Measurements from ENCODE around the gene BBX. TPM values are rescaled to one million over a fixed set of nuclear protein-coding genes. Genes with fewer than 3 reads are reported as not detected.

Gene BBX
- total RNA-seq, 1 donor from 2014 or later = 90.3 TPM

GRCh38 chr3:107542665-107543064, 19.9 kb downstream of the BBX start:
- TF ChIP-seq, protein P1, sequence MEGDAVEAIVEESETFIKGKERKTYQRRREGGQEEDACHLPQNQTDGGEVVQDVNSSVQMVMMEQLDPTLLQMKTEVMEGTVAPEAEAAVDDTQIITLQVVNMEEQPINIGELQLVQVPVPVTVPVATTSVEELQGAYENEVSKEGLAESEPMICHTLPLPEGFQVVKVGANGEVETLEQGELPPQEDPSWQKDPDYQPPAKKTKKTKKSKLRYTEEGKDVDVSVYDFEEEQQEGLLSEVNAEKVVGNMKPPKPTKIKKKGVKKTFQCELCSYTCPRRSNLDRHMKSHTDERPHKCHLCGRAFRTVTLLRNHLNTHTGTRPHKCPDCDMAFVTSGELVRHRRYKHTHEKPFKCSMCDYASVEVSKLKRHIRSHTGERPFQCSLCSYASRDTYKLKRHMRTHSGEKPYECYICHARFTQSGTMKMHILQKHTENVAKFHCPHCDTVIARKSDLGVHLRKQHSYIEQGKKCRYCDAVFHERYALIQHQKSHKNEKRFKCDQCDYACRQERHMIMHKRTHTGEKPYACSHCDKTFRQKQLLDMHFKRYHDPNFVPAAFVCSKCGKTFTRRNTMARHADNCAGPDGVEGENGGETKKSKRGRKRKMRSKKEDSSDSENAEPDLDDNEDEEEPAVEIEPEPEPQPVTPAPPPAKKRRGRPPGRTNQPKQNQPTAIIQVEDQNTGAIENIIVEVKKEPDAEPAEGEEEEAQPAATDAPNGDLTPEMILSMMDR (IDR thresholded peaks at IDR 0.05; ENCODE audit: unreplicated experiment) = no peak
- Mint-ChIP-seq H3K36me3 (peaks cover 2% of the 10 kb centered on the region), H3K4me3 (no peak overlapping the region), H3K4me1 (peaks cover 3% of the 10 kb centered on the region), H3K9me3 (no peaks in the 10 kb centered on the region), H3K27me3 (ENCODE audit: low read depth) (no peaks in the 10 kb centered on the region), H3K27ac (no peak overlapping the region)
- DNase-seq (ENCODE audit: low spot score in 2 of 2, unreplicated experiment in 2 of 2) = no peak

DNA sequence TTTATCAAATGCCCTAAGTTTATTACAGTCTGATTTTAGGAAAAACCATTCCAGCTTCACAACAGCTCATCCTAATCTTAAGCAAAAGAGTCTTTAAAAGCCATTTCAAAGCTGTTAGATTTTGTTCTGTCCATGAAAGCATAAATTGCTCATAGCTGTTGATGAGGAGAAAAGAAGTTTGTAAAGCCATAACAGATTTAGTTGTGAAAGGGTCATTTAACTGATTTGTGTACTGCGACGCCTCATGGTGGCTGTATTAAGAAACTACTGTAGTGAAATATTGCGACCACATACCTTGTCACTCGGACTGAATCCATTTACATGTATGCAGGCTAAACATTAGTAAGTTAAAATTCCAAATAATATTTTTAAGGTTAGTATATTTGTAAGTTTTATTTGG, 20.9 kb downstream of the BBX start:
- DNase-seq (ENCODE audit: low spot score in 2 of 2, unreplicated experiment in 2 of 2) = no peak
- Mint-ChIP-seq H3K27ac (no peak overlapping the region), H3K36me3 (peaks cover 6% of the 10 kb centered on the region), H3K4me1 (peaks cover 3% of the 10 kb centered on the region), H3K9me3 (peaks cover 3% of the 10 kb centered on the region), H3K4me3 (no peak overlapping the region), H3K27me3 (ENCODE audit: low read depth) (no peaks in the 10 kb centered on the region)
- TF ChIP-seq, protein P1 (IDR thresholded peaks at IDR 0.05; ENCODE audit: unreplicated experiment) = no peak

- H3K36me3 Mint-ChIP-seq = peaks cover 6% of the 10 kb centered on the region
- DNase-seq (ENCODE audit: low spot score in 2 of 2, unreplicated experiment in 2 of 2) = no peak
- H3K4me3 Mint-ChIP-seq = no peak overlapping the region
- TF ChIP-seq, protein P1 (IDR thresholded peaks at IDR 0.05; ENCODE audit: unreplicated experiment) = no peak
- H3K27me3 Mint-ChIP-seq (ENCODE audit: low read depth) = no peaks in the 10 kb centered on the region
- no peak overlapping the region for H3K27ac Mint-ChIP-seq
- peaks cover 3% of the 10 kb centered on the region for H3K9me3 Mint-ChIP-seq
- H3K4me1 Mint-ChIP-seq = peaks cover 3% of the 10 kb centered on the region
Measured at GRCh38 chr3:107545680-107546120, 22.9 kb downstream of the BBX start.

DNA sequence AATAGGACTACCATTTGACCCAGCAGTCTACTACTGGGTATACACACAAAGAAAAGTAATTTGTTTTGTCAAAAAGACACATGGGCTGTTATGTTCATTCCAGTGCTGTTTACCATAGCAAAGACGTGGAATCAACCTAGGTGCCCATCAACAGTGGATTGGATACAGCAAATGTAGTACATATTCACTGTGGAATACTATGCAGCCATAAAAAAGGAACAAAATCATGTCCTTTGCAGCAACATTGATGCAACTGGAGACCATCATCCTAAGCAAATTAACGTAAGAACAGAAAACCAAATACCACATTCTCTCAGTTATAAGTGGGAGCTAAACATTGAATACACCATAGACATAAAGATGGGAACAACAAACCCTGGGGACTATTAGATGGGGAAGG, 25.8 kb downstream of the BBX start:
- Mint-ChIP-seq H3K4me3 (no peak overlapping the region), H3K4me1 (peaks cover 2% of the 10 kb centered on the region), H3K27me3 (ENCODE audit: low read depth) (no peaks in the 10 kb centered on the region), H3K27ac (no peak overlapping the region), H3K36me3 (peaks cover 6% of the 10 kb centered on the region), H3K9me3 (peaks cover 3% of the 10 kb centered on the region)
- DNase-seq (ENCODE audit: low spot score in 2 of 2, unreplicated experiment in 2 of 2) = no peak
- TF ChIP-seq, protein P1 (IDR thresholded peaks at IDR 0.05; ENCODE audit: unreplicated experiment) = no peak

DNA sequence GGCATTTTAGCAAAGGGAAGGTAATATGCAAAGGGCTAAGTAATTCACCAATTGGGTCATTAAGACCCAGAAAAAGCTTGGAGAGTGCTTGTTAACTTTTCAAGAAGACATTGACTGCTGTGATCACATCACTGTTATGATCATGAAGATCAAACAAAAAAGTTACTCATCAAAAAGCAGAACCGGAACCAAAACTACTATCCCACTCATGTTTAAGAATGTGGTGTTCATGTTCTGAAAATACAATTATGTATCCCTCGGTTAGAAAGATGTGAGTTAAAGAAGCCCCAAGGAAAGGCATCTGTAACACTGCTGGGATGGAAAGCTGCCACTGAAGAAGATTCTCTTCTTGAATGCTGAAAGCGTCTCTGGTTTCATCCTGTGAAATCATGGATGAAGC, 32.6 kb downstream of the BBX start:
- no peak overlapping the region for H3K4me3 Mint-ChIP-seq
- no peaks in the 10 kb centered on the region for H3K9me3 Mint-ChIP-seq
- TF ChIP-seq, protein P1 (IDR thresholded peaks at IDR 0.05; ENCODE audit: unreplicated experiment) = no peak
- peaks cover 15% of the 10 kb centered on the region for H3K4me1 Mint-ChIP-seq
- no peak for DNase-seq (ENCODE audit: low spot score in 2 of 2, unreplicated experiment in 2 of 2)
- H3K27me3 Mint-ChIP-seq (ENCODE audit: low read depth) = no peaks in the 10 kb centered on the region
- H3K27ac Mint-ChIP-seq = no peak overlapping the region
- no peaks in the 10 kb centered on the region for H3K36me3 Mint-ChIP-seq

DNA sequence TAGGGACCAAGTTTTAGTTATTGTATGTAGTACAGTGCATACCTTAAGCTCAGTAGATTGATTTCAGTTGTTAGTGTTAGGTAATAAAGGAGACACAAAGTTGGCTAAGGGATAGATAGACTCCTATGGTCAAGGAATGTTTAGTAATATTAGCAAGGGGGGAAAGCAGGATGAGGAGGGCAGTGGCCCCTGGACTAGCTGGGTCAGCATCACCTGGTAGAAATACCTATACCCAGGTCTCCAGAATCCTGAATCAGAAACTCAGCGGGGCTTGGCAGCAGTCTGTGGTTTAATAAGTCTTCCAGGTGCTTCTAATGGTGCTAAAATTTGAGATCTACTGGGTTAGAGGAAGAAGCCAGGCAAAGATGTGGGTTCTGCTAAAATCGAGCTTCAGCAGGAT, 35.0 kb downstream of the BBX start:
- Mint-ChIP-seq H3K36me3 (no peaks in the 10 kb centered on the region), H3K4me3 (no peak overlapping the region), H3K27me3 (ENCODE audit: low read depth) (no peaks in the 10 kb centered on the region), H3K4me1 (peaks cover 24% of the 10 kb centered on the region), H3K9me3 (no peaks in the 10 kb centered on the region), H3K27ac (no peak overlapping the region)
- TF ChIP-seq, protein P1 (IDR thresholded peaks at IDR 0.05; ENCODE audit: unreplicated experiment) = no peak
- no peak for DNase-seq (ENCODE audit: low spot score in 2 of 2, unreplicated experiment in 2 of 2)
